GM19351 (cell line): Measurements from ENCODE around the gene WWC2.
"Not testable (repeated sequence)": the region's sequence is repeated elsewhere in the genome, so short reads cannot be mapped to it uniquely, and the experiment has no call there.

Experiments used
- ATAC-seq: cut with Tn5 transposase; IDR thresholded peaks from one replicate; pipeline ENCODE4 v1.9.1; 2021; ENCODE audit warnings: mild to moderate bottlenecking, moderate library complexity; ENCODE audit not compliant: unreplicated experiment

WWC2 gene

GRCh38 chr4:183171484-183172267 lies 72.6 kb downstream of the WWC2 start:
- no peak for ATAC-seq

GRCh38 chr4:183172881-183173280 lies 73.8 kb downstream of the WWC2 start:
- ATAC-seq = no peak

DNA sequence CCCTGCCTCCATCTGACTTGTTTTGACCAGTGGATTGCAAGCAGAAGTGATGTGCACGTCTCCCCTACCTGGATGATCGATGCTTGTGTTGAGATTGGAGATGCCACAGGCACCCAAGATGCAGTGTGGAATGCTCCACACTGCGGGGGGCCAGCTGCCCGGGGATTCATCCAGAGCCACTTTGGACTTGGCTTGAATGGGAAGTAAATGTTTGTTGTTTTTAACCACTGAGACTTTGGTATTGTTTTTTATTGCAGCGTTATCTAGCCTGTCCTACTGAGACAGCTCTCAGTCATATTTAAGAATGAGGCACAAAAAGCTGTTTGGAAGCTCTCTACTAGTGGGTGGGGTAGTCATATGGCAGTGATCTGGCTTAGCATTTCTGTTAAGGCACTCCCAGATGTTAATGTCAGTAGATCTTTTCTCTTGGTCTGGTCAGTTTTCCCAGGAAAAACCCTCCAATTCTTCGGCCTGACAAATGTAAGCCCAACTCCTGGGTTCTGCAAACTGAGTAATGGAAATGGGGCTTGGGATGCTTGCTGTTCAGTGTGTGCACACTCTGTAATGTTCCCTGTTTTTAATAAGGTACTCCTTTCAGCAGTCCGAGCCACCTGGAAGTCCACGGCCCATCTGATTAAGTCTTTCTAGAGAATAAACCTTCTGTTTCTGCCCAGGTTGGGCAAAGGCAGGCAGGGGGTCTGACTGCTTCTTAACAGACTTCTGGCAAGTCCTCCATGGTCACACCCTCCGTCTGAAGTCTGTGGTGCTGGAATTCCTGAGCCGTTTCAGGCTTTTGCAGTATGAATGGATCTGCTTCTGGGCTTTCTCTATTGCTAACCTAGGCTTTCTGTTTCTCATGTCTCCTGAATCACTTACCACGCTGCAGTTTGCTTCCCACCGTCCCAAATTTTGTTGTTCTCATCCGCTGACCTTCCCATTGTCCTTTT lies 74.8 kb downstream of the WWC2 start:
- no peak for ATAC-seq

GRCh38 chr4:183175631-183176232 lies 76.7 kb downstream of the WWC2 start:
- ATAC-seq = no peak

DNA sequence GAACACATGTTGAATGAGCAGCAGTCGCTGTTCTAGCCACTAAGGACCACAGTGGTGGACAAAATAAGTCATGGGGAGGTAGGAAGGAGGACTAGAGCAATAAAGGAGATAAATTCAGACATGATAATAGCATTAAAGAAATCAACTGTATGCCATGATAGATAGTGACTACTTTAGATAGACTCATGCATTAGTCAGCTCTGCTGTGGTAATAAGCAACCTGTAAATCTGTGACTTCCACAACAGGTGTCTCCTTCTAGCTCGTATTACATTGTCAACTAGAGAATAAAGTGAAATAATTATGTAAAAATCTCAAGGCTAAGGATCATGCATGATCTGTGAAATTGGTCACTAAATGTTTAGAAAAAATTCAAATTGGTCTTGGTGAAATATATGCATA lies 77.9 kb downstream of the WWC2 start:
- ATAC-seq = no peak

DNA sequence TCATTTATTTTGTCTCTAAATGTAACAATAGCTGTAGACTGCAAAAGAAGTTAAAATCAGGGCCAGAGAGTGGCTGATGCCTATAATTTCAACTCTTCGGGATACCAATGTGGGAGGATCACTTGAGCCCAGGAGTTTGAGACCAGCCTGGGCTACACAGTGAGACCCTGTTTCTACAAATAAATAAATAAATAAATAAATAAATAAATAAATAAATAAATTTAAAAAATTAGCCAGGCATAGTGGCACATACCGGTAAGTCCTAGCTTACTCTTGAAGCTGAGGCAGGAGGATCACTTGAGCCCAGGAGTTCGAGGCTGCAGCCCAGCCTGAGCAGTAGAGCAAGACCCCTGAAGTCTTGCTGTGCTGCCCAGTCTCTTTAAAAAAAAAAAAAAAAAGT lies 79.1 kb downstream of the WWC2 start:
- no peak for ATAC-seq

GRCh38 chr4:183180096-183180495 lies 81.0 kb downstream of the WWC2 start:
- ATAC-seq = no peak

- ATAC-seq = no peak
Observed at GRCh38 chr4:183180621-183181020, 81.6 kb downstream of the WWC2 start.

- no peak for ATAC-seq
Observed at GRCh38 chr4:183181081-183181480, 82.0 kb downstream of the WWC2 start.

GRCh38 chr4:183182873-183183725 lies 84.0 kb downstream of the WWC2 start:
- peak; percentile 37 for ATAC-seq

DNA sequence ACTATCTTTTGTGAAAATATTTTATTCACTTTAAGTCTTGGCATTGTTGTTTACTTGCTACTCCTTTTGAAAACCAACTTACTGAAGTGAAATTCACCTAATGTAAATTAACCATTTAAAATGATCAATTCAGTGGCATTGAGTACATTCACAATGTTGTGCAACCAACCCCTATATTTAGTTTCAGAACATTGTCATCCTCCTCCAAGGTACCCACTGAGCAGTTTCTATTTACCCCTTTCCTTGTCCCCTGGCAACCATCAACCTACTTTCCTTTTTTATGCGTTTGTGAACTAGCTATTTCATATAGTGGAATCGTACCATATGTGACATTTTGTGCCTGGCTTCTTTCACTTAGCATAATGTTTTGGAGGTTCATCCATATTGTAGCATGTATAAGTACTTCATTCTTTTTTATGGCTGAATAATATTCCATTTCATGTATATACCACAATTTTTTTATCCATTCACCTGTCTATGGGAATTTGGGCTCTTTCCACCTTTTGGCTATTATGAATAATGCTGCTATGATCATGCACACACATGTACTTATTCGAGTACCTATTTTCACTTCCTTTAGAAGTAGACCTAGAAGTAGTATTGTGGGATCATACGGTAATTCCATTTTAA lies 85.0 kb downstream of the WWC2 start:
- ATAC-seq = no peak

- peak; percentile 85 for ATAC-seq
Observed at GRCh38 chr4:183185018-183185417, 86.0 kb downstream of the WWC2 start.

DNA sequence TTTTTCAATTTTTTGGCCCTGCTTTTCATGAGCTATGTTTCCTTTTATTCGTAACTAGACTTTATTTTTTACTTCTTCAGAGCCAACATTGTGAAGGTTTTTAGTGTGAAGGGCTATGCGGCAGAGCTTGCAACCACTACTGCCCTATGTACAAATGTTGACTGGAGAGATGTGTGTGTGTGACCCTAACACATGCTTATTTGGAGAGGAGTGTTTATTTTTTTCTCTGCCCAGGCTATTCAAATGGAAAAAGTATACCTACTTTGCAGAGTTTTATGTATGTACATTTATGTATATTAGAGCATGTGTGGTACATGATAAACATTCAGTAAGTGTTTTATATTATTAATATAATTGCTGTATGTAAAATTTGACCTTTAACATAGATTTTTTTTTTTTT lies 86.5 kb downstream of the WWC2 start:
- no peak for ATAC-seq

DNA sequence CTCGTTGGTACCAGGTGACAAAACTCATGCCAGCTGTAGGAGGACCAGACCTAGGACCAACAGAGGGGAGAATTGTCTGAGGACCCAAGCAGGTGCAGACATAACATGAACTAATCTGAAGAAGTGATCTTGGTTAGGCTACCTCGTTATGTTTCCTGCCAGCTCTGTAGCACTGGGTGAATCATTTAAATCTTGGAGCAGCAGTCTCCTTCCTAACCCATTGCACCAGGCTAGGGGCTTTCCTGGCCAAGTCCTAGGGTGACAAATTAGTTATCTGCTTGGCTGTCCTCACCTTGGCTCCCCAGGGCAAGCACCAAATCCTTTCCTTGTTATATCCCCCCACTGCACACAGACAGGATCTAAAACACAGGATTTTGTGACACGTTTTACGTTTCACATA lies 87.8 kb downstream of the WWC2 start:
- ATAC-seq = no peak

- no peak for ATAC-seq
Observed at GRCh38 chr4:183190900-183191527, 92.0 kb downstream of the WWC2 start.

DNA sequence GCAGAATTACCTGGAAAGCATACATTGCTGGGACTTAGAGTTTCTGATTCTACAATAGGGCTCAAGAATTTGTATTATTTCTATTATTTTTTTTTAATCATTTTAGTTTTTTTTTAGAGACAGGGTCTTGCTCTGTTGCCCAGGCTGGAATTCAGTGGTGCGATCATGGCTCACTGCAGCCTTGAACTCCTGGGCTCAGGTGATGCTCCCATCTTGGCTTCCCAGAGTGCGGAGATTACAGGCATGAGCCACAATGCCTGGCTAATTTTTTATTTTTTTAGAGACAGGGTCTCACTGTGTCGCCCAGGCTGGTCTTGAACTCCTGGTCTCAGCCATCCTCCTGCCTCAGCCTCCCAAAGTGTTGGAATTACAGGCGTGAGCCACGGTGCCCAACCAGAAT lies 92.6 kb downstream of the WWC2 start:
- ATAC-seq = no peak

- no peak for ATAC-seq
Observed at GRCh38 chr4:183192571-183192970, 93.5 kb downstream of the WWC2 start.

- ATAC-seq = not testable (repeated sequence)
Observed at GRCh38 chr4:183193730-183194338, 94.8 kb downstream of the WWC2 start.

DNA sequence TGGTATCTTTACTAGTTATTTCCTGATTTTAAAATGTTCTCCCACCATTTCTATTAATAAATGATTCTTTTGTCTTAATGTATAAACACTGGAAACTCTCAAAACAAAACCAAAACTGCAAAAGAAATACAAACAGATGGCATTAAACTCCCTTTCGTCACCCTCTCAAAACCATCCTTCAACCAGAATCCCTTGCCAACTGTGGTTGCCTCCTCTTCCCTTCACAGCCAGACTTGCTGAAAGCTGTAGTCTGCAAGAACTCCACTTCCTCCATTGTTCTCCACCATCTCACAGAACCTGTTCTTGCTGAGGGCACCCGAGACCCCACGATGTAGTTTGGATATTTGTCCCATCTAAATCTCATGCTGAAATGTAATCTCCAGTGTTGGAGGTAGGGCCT lies 96.5 kb downstream of the WWC2 start:
- ATAC-seq = no peak
